SK-MEL-5 (cell line): ENCODE measurements around the gene SLC25A39. TPM values are rescaled to one million over a fixed set of nuclear protein-coding genes. Genes with fewer than 3 reads are reported as not detected.
"Not testable (repeated sequence)": the region's sequence is repeated elsewhere in the genome, so short reads cannot be mapped to it uniquely, and the experiment has no call there.

Source experiments
- DNase-seq: peaks from one replicate; pipeline ENCODE4 v3.0.0-alpha.2; 2016; ENCODE audit warnings: low read depth, low spot score
- in situ Hi-C: cut with HindIII; loops from 2 replicates; pipeline ENCODE4 v1.10.0; 2016; ENCODE audit warnings: low sequenced_read_pairs, high pct_unique_total_duplicates, low pct_unique_long_range_greater_than_20kb
- total RNA-seq: library from RNA; depleted of rRNA; stranded (reverse); fragments of >200 nt; shearing (Covaris generic); gene quantifications from 2 replicates; pipeline ENCODE4 v1.2.3, GENCODE V29; 2014

Gene SLC25A39
- total RNA-seq, 1 experiment from 2014 or later: 121 TPM

GRCh38 chr17:44345454-44346026 is 20.9 kb upstream of the SLC25A39 start:
- in situ Hi-C loops: no loop called here

GRCh38 chr17:44344939-44345453 is 20.4 kb upstream of the SLC25A39 start, which contains the start of gene GRN:
Gene GRN, plus strand, starts transcription at chr17:44345302. Its CDS starts 3,863 bp downstream, at chr17:44349165.
- peak; percentile 99 for DNase-seq
- in situ Hi-C loops: no loop called here

More at GRCh38 chr17:44345454-44346026, 20.9 kb upstream of the SLC25A39 start:
- DNase-seq: peak; percentile 71

GRCh38 chr17:44343510-44344209 is 19.0 kb upstream of the SLC25A39 start:
- no peak for DNase-seq
- in situ Hi-C loops: no loop called here

GRCh38 chr17:44340553-44340952 is 15.9 kb upstream of the SLC25A39 start:
- DNase-seq, in situ Hi-C loops: not testable (repeated sequence)

GRCh38 chr17:44338702-44339101 is 14.1 kb upstream of the SLC25A39 start:
- peak; percentile 52 for DNase-seq
- in situ Hi-C loops: no loop called here

GRCh38 chr17:44335968-44336367 is 11.3 kb upstream of the SLC25A39 start:
- in situ Hi-C loops: no loop called here
- DNase-seq: no peak

- in situ Hi-C loops: no loop called here
- DNase-seq: no peak
Measured at GRCh38 chr17:44335564-44335963, 10.9 kb upstream of the SLC25A39 start.

GRCh38 chr17:44334727-44335126 is 10.1 kb upstream of the SLC25A39 start:
- no peak for DNase-seq
- in situ Hi-C loops: no loop called here

- in situ Hi-C loops: no loop called here
- no peak for DNase-seq
Measured at GRCh38 chr17:44334315-44334714, 9.7 kb upstream of the SLC25A39 start.

- in situ Hi-C loops: no loop called here
- DNase-seq: no peak
Measured at GRCh38 chr17:44333371-44333770, 8.7 kb upstream of the SLC25A39 start.

GRCh38 chr17:44331249-44331760 is 6.7 kb upstream of the SLC25A39 start:
- peak; percentile 87 for DNase-seq
- in situ Hi-C loops: no loop called here

- in situ Hi-C loops: not testable (repeated sequence)
Measured at GRCh38 chr17:44330263-44330662, 5.6 kb upstream of the SLC25A39 start.

GRCh38 chr17:44329516-44329915 is 4.9 kb upstream of the SLC25A39 start:
- in situ Hi-C loops, DNase-seq: not testable (repeated sequence)

More at GRCh38 chr17:44330263-44330662, 5.6 kb upstream of the SLC25A39 start:
- DNase-seq: not testable (repeated sequence)

- DNase-seq: no peak
- in situ Hi-C loops: no loop called here
Measured at GRCh38 chr17:44327715-44328449, 3.3 kb upstream of the SLC25A39 start.

GRCh38 chr17:44326861-44327444 is 2.3 kb upstream of the SLC25A39 start:
- in situ Hi-C loops: no loop called here
- peak; percentile 98 for DNase-seq

GRCh38 chr17:44324092-44324570 is 492 bp downstream of the SLC25A39 start:
- in situ Hi-C loops: no loop called here
- no peak for DNase-seq

- in situ Hi-C loops: no loop called here
- no peak for DNase-seq
Measured at GRCh38 chr17:44323359-44324091, 1.1 kb downstream of the SLC25A39 start.
